Thyroid gland (tissue), 4 donors: ENCODE results near the gene NELFA.

Experiments used
- POLR2A ChIP-seq, 2 donors: fragments of 450-650 bp; IDR thresholded peaks; one replicate each; pipeline ENCODE4 v1.6.1; 2017; ENCODE audit warnings: antibody characterized with exemption in 2 of 2, mild to moderate bottlenecking in 2 of 2, moderate library complexity in 1 of 2
- TF ChIP-seq, protein P1 (sequence below), 6 experiments: fragments of 200-600 bp in 3 of 6; fragments of 450-650 bp in 3 of 6; sonication (generic) in 3 of 6; IDR thresholded peaks; one replicate each; pipeline ENCODE4 v1.5.1; 2016 to 2019; ENCODE audit warnings: antibody characterized with exemption in 6 of 6, mild to moderate bottlenecking in 2 of 6, inconsistent platforms in 1 of 6, moderate library complexity in 1 of 6

DNA sequence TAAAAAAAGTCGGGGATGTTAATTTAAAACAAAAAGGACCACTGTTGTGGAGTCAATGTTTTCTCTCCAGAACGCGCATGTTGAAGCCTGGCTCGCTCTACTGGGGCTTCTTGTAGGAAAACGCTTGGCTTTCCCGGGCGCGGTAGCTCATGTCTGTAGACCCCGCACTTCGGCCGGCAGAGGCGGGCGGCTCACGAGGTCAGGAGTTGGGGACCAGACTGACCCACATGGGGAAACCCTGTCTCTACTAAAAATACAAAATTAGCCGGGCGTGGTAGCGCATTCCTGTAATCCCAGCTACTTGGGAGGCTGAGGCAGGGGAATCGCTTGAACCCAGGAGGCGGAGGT, 15.6 kb downstream of the NELFA start:
- TF ChIP-seq, protein P1, sequence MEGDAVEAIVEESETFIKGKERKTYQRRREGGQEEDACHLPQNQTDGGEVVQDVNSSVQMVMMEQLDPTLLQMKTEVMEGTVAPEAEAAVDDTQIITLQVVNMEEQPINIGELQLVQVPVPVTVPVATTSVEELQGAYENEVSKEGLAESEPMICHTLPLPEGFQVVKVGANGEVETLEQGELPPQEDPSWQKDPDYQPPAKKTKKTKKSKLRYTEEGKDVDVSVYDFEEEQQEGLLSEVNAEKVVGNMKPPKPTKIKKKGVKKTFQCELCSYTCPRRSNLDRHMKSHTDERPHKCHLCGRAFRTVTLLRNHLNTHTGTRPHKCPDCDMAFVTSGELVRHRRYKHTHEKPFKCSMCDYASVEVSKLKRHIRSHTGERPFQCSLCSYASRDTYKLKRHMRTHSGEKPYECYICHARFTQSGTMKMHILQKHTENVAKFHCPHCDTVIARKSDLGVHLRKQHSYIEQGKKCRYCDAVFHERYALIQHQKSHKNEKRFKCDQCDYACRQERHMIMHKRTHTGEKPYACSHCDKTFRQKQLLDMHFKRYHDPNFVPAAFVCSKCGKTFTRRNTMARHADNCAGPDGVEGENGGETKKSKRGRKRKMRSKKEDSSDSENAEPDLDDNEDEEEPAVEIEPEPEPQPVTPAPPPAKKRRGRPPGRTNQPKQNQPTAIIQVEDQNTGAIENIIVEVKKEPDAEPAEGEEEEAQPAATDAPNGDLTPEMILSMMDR (IDR thresholded peaks at IDR 0.05), result no peak
- TF ChIP-seq POLR2A (IDR thresholded peaks at IDR 0.05), result no peak
